ENCODE results near the gene GRB2.
"Not testable (repeated sequence)": the region's sequence is repeated elsewhere in the genome, so short reads cannot be mapped to it uniquely, and the experiment has no call there.

The GRB2 gene

DNA sequence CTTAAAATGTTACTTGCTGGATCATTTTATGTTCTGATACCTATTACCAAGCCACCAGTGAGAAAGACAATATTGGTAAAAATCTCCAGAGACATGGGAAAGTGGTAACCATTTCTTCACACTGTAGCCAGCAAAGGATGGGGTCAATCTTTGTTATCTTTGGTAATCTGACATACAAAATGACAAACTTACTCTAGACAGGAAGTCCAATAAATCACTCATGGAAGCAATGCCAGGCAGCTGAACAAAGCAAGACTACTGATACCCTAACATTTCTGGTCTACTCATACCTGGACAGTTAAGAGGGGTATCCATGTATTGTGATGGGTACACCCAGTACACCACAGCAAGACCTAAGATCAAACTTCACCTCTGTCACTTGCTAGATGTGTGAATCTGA is 19.0 kb downstream of the GRB2 start:
- no peak for TF ChIP-seq CTCF (conservative IDR thresholded peaks at IDR 0.05; ENCODE audit: control insufficient read depth, insufficient read depth, low read depth, low read length)
- DNase-seq (ENCODE audit: low read depth), result no peak
- H3K4me3 ChIP-seq (ENCODE audit: control insufficient read depth, low read depth, low read length), result no peak overlapping the region

DNA sequence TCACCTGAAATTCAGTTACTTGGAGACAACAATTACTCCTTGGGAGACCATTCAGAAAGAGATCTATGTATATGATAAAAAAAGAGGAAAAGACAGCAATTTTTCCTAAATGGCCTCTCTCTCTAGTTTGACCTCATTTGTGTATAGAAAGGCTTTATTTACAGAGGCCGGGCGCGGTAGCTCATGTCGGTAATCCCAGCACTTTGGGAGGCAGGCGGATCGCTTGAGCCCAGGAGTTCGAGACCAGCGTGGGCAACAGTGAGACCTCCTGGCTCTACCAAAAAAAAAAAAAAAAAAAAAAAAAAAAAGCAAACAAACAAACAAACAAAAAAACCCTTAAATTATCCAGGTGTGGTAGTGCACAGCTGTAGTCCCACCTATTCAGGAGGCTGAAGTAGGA is 20.7 kb downstream of the GRB2 start:
- TF ChIP-seq CTCF (conservative IDR thresholded peaks at IDR 0.05; ENCODE audit: control insufficient read depth, insufficient read depth, low read depth, low read length), result no peak
- no peak overlapping the region for H3K4me3 ChIP-seq (ENCODE audit: control insufficient read depth, low read depth, low read length)
- DNase-seq (ENCODE audit: low read depth), result no peak

DNA sequence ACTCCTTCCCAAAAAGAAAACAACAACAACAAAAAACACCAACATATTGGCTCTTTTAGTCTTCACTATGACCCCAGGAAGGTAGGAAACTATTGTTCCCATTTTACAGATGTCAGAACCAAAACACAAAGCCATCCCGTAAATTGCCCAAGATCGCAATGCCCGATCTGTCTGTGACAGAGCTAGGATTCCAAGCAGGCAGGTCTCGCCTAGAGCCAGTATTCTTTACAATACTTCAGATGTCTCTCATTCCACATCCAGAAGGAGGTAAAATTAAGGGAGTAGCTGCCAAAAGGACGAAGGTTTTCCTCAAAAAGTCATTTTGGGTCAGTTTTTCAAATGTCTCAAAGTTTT is 21.7 kb downstream of the GRB2 start:
- H3K4me3 ChIP-seq (ENCODE audit: control insufficient read depth, low read depth, low read length), result no peak overlapping the region
- no peak for DNase-seq (ENCODE audit: low read depth)
- no peak for TF ChIP-seq CTCF (conservative IDR thresholded peaks at IDR 0.05; ENCODE audit: control insufficient read depth, insufficient read depth, low read depth, low read length)

DNA sequence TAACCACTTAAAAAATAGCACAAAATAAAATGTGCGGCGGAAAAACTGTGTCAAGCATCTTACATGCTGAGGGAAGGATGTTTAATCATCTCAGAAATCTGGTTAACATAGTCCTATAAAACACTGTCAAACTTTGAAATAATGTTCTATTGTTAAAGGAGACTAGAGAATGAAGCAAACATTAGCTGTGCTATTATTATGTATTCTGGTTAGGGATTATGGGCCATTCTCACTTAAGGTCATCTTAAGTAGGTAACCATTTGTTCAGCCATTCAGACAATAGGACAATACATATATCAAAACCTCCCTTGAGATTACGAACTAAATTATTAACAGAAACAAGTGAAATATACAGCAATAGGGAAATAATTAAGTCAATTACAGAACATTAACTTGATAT is 24.7 kb downstream of the GRB2 start:
- no peak overlapping the region for H3K4me3 ChIP-seq (ENCODE audit: control insufficient read depth, low read depth, low read length)
- TF ChIP-seq CTCF (conservative IDR thresholded peaks at IDR 0.05; ENCODE audit: control insufficient read depth, insufficient read depth, low read depth, low read length), result no peak
- DNase-seq (ENCODE audit: low read depth), result no peak

DNA sequence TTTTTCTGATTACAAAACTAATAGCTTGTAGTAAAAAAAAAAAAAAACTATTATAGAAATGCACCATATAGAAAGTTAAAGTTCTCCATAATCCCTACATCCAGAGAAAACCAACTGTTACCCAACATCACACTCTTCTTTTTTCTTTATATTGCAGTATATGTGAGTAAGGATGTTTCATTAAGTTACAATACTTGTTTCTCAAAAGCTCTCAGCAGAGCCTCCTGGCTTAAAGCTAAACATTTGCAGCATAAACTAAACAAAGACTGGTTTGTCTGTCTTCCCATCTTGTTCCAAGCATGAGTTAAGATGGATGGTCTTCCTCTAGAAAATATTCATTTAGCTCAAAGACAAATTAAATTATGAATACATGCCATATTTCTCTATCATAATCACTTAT is 25.2 kb downstream of the GRB2 start:
- no peak for TF ChIP-seq CTCF (conservative IDR thresholded peaks at IDR 0.05; ENCODE audit: control insufficient read depth, insufficient read depth, low read depth, low read length)
- no peak overlapping the region for H3K4me3 ChIP-seq (ENCODE audit: control insufficient read depth, low read depth, low read length)
- no peak for DNase-seq (ENCODE audit: low read depth)

GRCh38 chr17:75379426-75379825 is 26.1 kb downstream of the GRB2 start:
- H3K4me3 ChIP-seq (ENCODE audit: control insufficient read depth, low read depth, low read length); DNase-seq (ENCODE audit: low read depth): not testable (repeated sequence)

GRCh38 chr17:75373280-75373679 is 32.2 kb downstream of the GRB2 start:
- no peak for TF ChIP-seq CTCF (conservative IDR thresholded peaks at IDR 0.05; ENCODE audit: control insufficient read depth, insufficient read depth, low read depth, low read length)
- H3K4me3 ChIP-seq (ENCODE audit: control insufficient read depth, low read depth, low read length), result no peak overlapping the region
- DNase-seq (ENCODE audit: low read depth), result no peak

Data from fibroblast of mammary gland (primary cell).